ENCODE results near the gene EYA2.
"Not testable (repeated sequence)": the region's sequence is repeated elsewhere in the genome, so short reads cannot be mapped to it uniquely, and the experiment has no call there.

EYA2 gene

GRCh38 chr20:46895906-46896242 lies 1.2 kb downstream of the EYA2 start:
- DNase-seq (ENCODE audit: low spot score) = no peak

GRCh38 chr20:46897328-46897880 lies 2.8 kb downstream of the EYA2 start:
- no peak for DNase-seq (ENCODE audit: low spot score)

- DNase-seq (ENCODE audit: low spot score) = no peak
Observed at GRCh38 chr20:46898423-46898822, 3.8 kb downstream of the EYA2 start.

- DNase-seq (ENCODE audit: low spot score) = no peak
Observed at GRCh38 chr20:46899621-46900020, 5.0 kb downstream of the EYA2 start.

- no peak for DNase-seq (ENCODE audit: low spot score)
Observed at GRCh38 chr20:46900086-46900485, 5.4 kb downstream of the EYA2 start.

- no peak for DNase-seq (ENCODE audit: low spot score)
Observed at GRCh38 chr20:46900826-46901225, 6.2 kb downstream of the EYA2 start.

- DNase-seq (ENCODE audit: low spot score) = no peak
Observed at GRCh38 chr20:46901638-46902037, 7.0 kb downstream of the EYA2 start.

- DNase-seq (ENCODE audit: low spot score) = no peak
Observed at GRCh38 chr20:46903256-46903655, 8.6 kb downstream of the EYA2 start.

- no peak for DNase-seq (ENCODE audit: low spot score)
Observed at GRCh38 chr20:46903937-46904336, 9.3 kb downstream of the EYA2 start.

- DNase-seq (ENCODE audit: low spot score) = no peak
Observed at GRCh38 chr20:46905364-46906125, 10.9 kb downstream of the EYA2 start.

- no peak for DNase-seq (ENCODE audit: low spot score)
Observed at GRCh38 chr20:46913329-46914044, 18.8 kb downstream of the EYA2 start.

- no peak for DNase-seq (ENCODE audit: low spot score)
Observed at GRCh38 chr20:46914789-46915379, 20.2 kb downstream of the EYA2 start.

- no peak for DNase-seq (ENCODE audit: low spot score)
Observed at GRCh38 chr20:46915575-46916257, 21.1 kb downstream of the EYA2 start.

- DNase-seq (ENCODE audit: low spot score) = no peak
Observed at GRCh38 chr20:46916258-46916603, 21.6 kb downstream of the EYA2 start.

GRCh38 chr20:46917155-46917554 lies 22.5 kb downstream of the EYA2 start:
- no peak for DNase-seq (ENCODE audit: low spot score)

- no peak for DNase-seq (ENCODE audit: low spot score)
Observed at GRCh38 chr20:46920114-46920513, 25.5 kb downstream of the EYA2 start.

GRCh38 chr20:46922841-46923240 lies 28.2 kb downstream of the EYA2 start:
- DNase-seq (ENCODE audit: low spot score) = not testable (repeated sequence)

- no peak for DNase-seq (ENCODE audit: low spot score)
Observed at GRCh38 chr20:46923550-46923949, 28.9 kb downstream of the EYA2 start.

- no peak for DNase-seq (ENCODE audit: low spot score)
Observed at GRCh38 chr20:46928580-46929132, 34.0 kb downstream of the EYA2 start.

- DNase-seq (ENCODE audit: low spot score) = no peak
Observed at GRCh38 chr20:46929902-46930301, 35.3 kb downstream of the EYA2 start.

GRCh38 chr20:46930640-46931339 lies 36.1 kb downstream of the EYA2 start:
- no peak for DNase-seq (ENCODE audit: low spot score)
